ENCODE results near the gene MALT1.

DNA sequence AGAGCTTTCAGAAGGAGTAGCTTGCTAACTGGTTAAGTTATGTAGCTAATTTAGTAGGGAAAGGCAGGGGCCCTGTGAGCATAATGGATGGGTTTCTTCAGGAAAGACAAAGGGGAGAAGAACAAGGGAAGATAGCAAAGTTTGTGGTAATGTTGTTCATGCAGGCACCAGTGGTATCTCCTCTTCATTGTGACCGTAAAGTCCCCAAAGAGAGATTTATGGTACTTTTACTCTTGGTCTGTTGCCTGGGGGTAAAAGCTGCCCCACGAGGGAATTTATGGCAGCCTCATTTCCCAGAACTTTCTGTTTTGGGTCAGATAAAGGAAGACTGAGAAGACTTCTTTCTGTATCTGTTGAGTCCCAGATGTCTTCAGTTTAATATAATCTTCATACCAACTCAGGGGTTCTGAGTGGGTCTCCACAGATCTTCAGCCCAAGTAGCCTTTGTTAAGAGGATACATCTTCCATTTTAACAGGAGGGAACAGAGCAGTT lies 27.5 kb downstream of the MALT1 start:
- TF ChIP-seq, protein P1, sequence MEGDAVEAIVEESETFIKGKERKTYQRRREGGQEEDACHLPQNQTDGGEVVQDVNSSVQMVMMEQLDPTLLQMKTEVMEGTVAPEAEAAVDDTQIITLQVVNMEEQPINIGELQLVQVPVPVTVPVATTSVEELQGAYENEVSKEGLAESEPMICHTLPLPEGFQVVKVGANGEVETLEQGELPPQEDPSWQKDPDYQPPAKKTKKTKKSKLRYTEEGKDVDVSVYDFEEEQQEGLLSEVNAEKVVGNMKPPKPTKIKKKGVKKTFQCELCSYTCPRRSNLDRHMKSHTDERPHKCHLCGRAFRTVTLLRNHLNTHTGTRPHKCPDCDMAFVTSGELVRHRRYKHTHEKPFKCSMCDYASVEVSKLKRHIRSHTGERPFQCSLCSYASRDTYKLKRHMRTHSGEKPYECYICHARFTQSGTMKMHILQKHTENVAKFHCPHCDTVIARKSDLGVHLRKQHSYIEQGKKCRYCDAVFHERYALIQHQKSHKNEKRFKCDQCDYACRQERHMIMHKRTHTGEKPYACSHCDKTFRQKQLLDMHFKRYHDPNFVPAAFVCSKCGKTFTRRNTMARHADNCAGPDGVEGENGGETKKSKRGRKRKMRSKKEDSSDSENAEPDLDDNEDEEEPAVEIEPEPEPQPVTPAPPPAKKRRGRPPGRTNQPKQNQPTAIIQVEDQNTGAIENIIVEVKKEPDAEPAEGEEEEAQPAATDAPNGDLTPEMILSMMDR (conservative IDR thresholded peaks at IDR 0.05; ENCODE audit: low read depth, low read length) = no peak
- no peak for TF ChIP-seq EZH2phosphoT487 (IDR thresholded peaks at IDR 0.05; ENCODE audit: borderline replicate concordance, low read length)
- TF ChIP-seq EZH2 (IDR thresholded peaks at IDR 0.05; ENCODE audit: low read length, unreplicated experiment) = no peak

Data from PC-3 (cell line).